H1 (cell line): ENCODE measurements around the gene SPINT2. TPM values are rescaled to one million over a fixed set of nuclear protein-coding genes. Genes with fewer than 3 reads are reported as not detected.
A peak's percentile ranks its signal among the peaks of the same experiment; 100 is the strongest.

Source experiments
- CTCF ChIA-PET: fragments of 300-600 bp; sonication (Branson Sonifier 250); formaldehyde crosslinking; loops from one replicate; lab custom pipeline; 2021; ENCODE audit not compliant: partially characterized antibody; lab: Charles Lee
- POLR2A ChIA-PET: fragments of 300-600 bp; sonication (Branson Sonifier 250); formaldehyde crosslinking; loops from one replicate; lab custom pipeline; 2021; ENCODE audit warnings: inconsistent platforms; ENCODE audit not compliant: partially characterized antibody; lab: Charles Lee
- DNase-seq, 2 experiments: peaks; one replicate each; pipeline versions ENCODE4 v3.0.0 to v3.0.0-alpha.2; 2010 to 2022; ENCODE audit warnings: low spot score in 2 of 2, low read depth in 1 of 2, mixed read lengths in 1 of 2
- FAIRE-seq: peaks from 2 replicates; lab custom pipeline; 2011; peaks lifted over from hg19 to GRCh38; lab: Jason Lieb, UNC
- H2AFZ ChIP-seq: 2 replicates; pipeline ENCODE4 v1.8.1; 2012; ENCODE audit warnings: low read length, inconsistent platforms
- H2AK5ac ChIP-seq: 2 replicates; pipeline ENCODE4 v1.6.1; 2013; ENCODE audit warnings: low read depth, low read length
- H2BK120ac ChIP-seq: replicated peaks from 2 replicates; pipeline ENCODE3; 2013; ENCODE audit warnings: low read depth, low read length, inconsistent platforms
- H2BK12ac ChIP-seq: 2 replicates; pipeline ENCODE4 v1.6.1; 2013; ENCODE audit warnings: low read depth, low read length
- H2BK15ac ChIP-seq: 2 replicates; pipeline ENCODE4 v1.6.1; 2013; ENCODE audit warnings: low read length
- H2BK20ac ChIP-seq: 2 replicates; pipeline ENCODE4 v1.6.1; 2013; ENCODE audit warnings: low read length
- H2BK5ac ChIP-seq: 2 replicates; pipeline ENCODE4 v1.6.1; 2013; ENCODE audit warnings: low read depth, low read length
- H3K14ac ChIP-seq: 2 replicates; pipeline ENCODE4 v1.6.1; 2013; ENCODE audit warnings: inconsistent platforms; ENCODE audit not compliant: insufficient read length
- H3K18ac ChIP-seq: 2 replicates; pipeline ENCODE4 v1.6.1; 2013; ENCODE audit warnings: low read length; ENCODE audit errors: extremely low read depth
- H3K23ac ChIP-seq: 2 replicates; pipeline ENCODE4 v1.6.1; 2013; ENCODE audit warnings: inconsistent platforms; ENCODE audit not compliant: insufficient read length
- H3K23me2 ChIP-seq: 2 replicates; pipeline ENCODE4 v1.6.1; 2013; ENCODE audit warnings: low read depth, low read length
- H3K27ac ChIP-seq: 2 replicates; pipeline ENCODE4 v1.6.1; 2011; ENCODE audit warnings: low read depth, low read length, inconsistent platforms
- H3K27me3 ChIP-seq, 4 experiments: replicated peaks in 1 of 4; 1 replicate in 1 of 4; 2 replicates in 3 of 4; pipeline versions ENCODE4 v1.6.1 to v1.8.1; 2011 to 2013; ENCODE audit warnings: low read length in 3 of 4, mild to moderate bottlenecking in 3 of 4, inconsistent platforms in 2 of 4, mixed read lengths in 2 of 4, moderate library complexity in 1 of 4; ENCODE audit not compliant: control insufficient read depth in 3 of 4, insufficient read depth in 3 of 4; ENCODE audit errors: extremely low read depth in 1 of 4
- H3K36me3 ChIP-seq, 4 experiments: 2 replicates each; pipeline versions ENCODE4 v1.6.1 to v1.8.1; 2011 to 2013; ENCODE audit warnings: mild to moderate bottlenecking in 4 of 4, low read length in 3 of 4, moderate library complexity in 2 of 4, control low read depth in 1 of 4, inconsistent platforms in 1 of 4; ENCODE audit not compliant: insufficient read depth in 4 of 4, control insufficient read depth in 2 of 4
- H3K4ac ChIP-seq: replicated peaks from 2 replicates; pipeline ENCODE3; 2013; ENCODE audit warnings: low read length, low read depth, mixed read lengths, inconsistent platforms; ENCODE audit not compliant: insufficient read length
- H3K4me1 ChIP-seq, 4 experiments: replicated peaks in 1 of 4; 1 replicate in 1 of 4; 2 replicates in 3 of 4; pipeline versions ENCODE4 v1.6.1 to v1.8.1; 2011 to 2013; ENCODE audit warnings: low read length in 3 of 4, inconsistent platforms in 2 of 4, mixed read lengths in 1 of 4; ENCODE audit not compliant: insufficient read depth in 4 of 4, control insufficient read depth in 3 of 4
- H3K4me2 ChIP-seq, 2 experiments: 2 replicates each; pipeline versions ENCODE4 v1.6.1 to v1.8.1; 2011 to 2013; ENCODE audit warnings: low read depth in 2 of 2, low read length in 2 of 2, control low read depth in 1 of 2, inconsistent platforms in 1 of 2, mild to moderate bottlenecking in 1 of 2; ENCODE audit not compliant: insufficient read depth in 1 of 2
- H3K4me3 ChIP-seq, 4 experiments: fragments of 200-600, 300-600 bp in 1 of 4; sonication (generic), shearing (Covaris generic), sonication (Bioruptor Twin) in 1 of 4; 2 replicates each; pipeline versions ENCODE4 v1.5.1 to v1.8.1; 2011 to 2016; ENCODE audit warnings: low read length in 4 of 4, low read depth in 3 of 4, control low read depth in 2 of 4, inconsistent platforms in 2 of 4, mild to moderate bottlenecking in 2 of 4, mixed read lengths in 1 of 4, moderate library complexity in 1 of 4; ENCODE audit not compliant: insufficient read depth in 2 of 4; ENCODE audit errors: extremely low read depth in 1 of 4
- H3K56ac ChIP-seq: replicated peaks from 2 replicates; pipeline ENCODE3; 2013; ENCODE audit warnings: low read depth, mild to moderate bottlenecking, mixed read lengths, low read length, inconsistent platforms; ENCODE audit not compliant: insufficient read length
- H3K79me1 ChIP-seq: 2 replicates; pipeline ENCODE4 v1.6.1; 2013; ENCODE audit warnings: low read depth, low read length, control low read depth
- H3K79me2 ChIP-seq, 2 experiments: 2 replicates each; pipeline versions ENCODE4 v1.6.1 to v1.8.1; 2012 to 2013; ENCODE audit warnings: low read length in 2 of 2, mild to moderate bottlenecking in 2 of 2, inconsistent platforms in 1 of 2; ENCODE audit not compliant: insufficient read depth in 2 of 2, control insufficient read depth in 1 of 2
- H3K9ac ChIP-seq, 4 experiments: replicated peaks in 1 of 4; 1 replicate in 1 of 4; 2 replicates in 3 of 4; pipeline versions ENCODE4 v1.6.1 to v1.8.1; 2011 to 2013; ENCODE audit warnings: low read depth in 3 of 4, low read length in 3 of 4, control low read depth in 2 of 4, mild to moderate bottlenecking in 2 of 4, moderate library complexity in 2 of 4, inconsistent platforms in 1 of 4; ENCODE audit errors: extremely low read depth in 1 of 4
- H3K9me3 ChIP-seq, 2 experiments: 2 replicates each; pipeline versions ENCODE4 v1.6.1 to v1.8.1; 2012 to 2013; ENCODE audit warnings: mild to moderate bottlenecking in 2 of 2, moderate library complexity in 2 of 2, control low read depth in 1 of 2, inconsistent platforms in 1 of 2, low read depth in 1 of 2, low read length in 1 of 2, mixed read lengths in 1 of 2; ENCODE audit not compliant: insufficient read depth in 2 of 2
- H4K20me1 ChIP-seq, 2 experiments: replicated peaks in 1 of 2; 2 replicates each; pipeline versions ENCODE3 to v1.8.1; 2011 to 2013; ENCODE audit warnings: inconsistent platforms in 2 of 2, low read length in 2 of 2, mild to moderate bottlenecking in 1 of 2; ENCODE audit not compliant: insufficient read depth in 2 of 2, control insufficient read depth in 1 of 2
- H4K5ac ChIP-seq: 2 replicates; pipeline ENCODE4 v1.6.1; 2013; ENCODE audit warnings: low read length, low read depth, mixed read lengths, inconsistent platforms; ENCODE audit not compliant: insufficient read length
- H4K8ac ChIP-seq: 2 replicates; pipeline ENCODE4 v1.8.0; 2013; ENCODE audit warnings: mild to moderate bottlenecking, moderate library complexity, low read length, inconsistent platforms; ENCODE audit not compliant: insufficient read depth; ENCODE audit errors: extremely low read depth
- H4K91ac ChIP-seq: replicated peaks from 2 replicates; pipeline ENCODE3; 2013; ENCODE audit warnings: low read length, mixed read lengths, inconsistent platforms; ENCODE audit not compliant: insufficient read length
- CREB1 ChIP-seq: IDR thresholded peaks from 2 replicates; pipeline ENCODE4 v1.6.1; 2012; ENCODE audit warnings: inconsistent platforms
- HDAC2 ChIP-seq, 2 experiments: fragments of 300-600 bp in 1 of 2; sonication (generic) in 1 of 2; IDR thresholded peaks; 2 replicates each; pipeline ENCODE4 v1.6.1; 2011 to 2012; ENCODE audit warnings: low read depth in 2 of 2, low read length in 2 of 2, mild to moderate bottlenecking in 2 of 2, moderate library complexity in 2 of 2, borderline replicate concordance in 1 of 2, inconsistent platforms in 1 of 2
- KDM5A ChIP-seq: fragments of 200-600 bp; IDR thresholded peaks from 2 replicates; pipeline ENCODE4 v1.7.1; 2012; ENCODE audit warnings: mild to moderate bottlenecking, low read length, inconsistent platforms, mixed read lengths
- POLR2A ChIP-seq, 2 experiments: IDR thresholded peaks; 1 replicate in 1 of 2; 2 replicates in 1 of 2; pipeline ENCODE4 v1.6.1; 2011; ENCODE audit warnings: low read depth in 2 of 2, low read length in 2 of 2, mild to moderate bottlenecking in 2 of 2; ENCODE audit errors: control extremely low read depth in 1 of 2
- TAF7 ChIP-seq: optimal IDR thresholded peaks from 2 replicates; pipeline ENCODE3; 2011; ENCODE audit warnings: low read depth, mild to moderate bottlenecking, inconsistent platforms, low read length, moderate library complexity, borderline replicate concordance
- ZNF274 ChIP-seq: IDR thresholded peaks from 2 replicates; pipeline ENCODE4 v1.7.0; 2012; ENCODE audit warnings: low read length, borderline replicate concordance; ENCODE audit errors: extremely low read depth
- WGBS, 2 experiments: shearing (Covaris generic) in 1 of 2; methylation state at CpG; one replicate each; pipeline versions ENCODE4 v1.1.6 to v1.1.7; 2013 to 2015; ENCODE audit warnings: low lambda C conversion rate in 2 of 2, mixed read lengths in 2 of 2, inconsistent platforms in 1 of 2, low coverage in 1 of 2, missing lambda C conversion rate in 1 of 2; ENCODE audit not compliant: insufficient replicate concordance in 2 of 2, insufficient coverage in 1 of 2, insufficient read length in 1 of 2; ENCODE audit errors: extremely low coverage in 1 of 2, missing lambda C conversion rate in 1 of 2; 5-methylcytosine and 5-hydroxymethylcytosine counted together
- polyA plus RNA-seq, 7 experiments: library from polyadenylated mRNA; depleted of rRNA in 3 of 7; stranded (reverse) in 5 of 7; unstranded in 2 of 7; fragments of >200 nt in 5 of 7; fragments of 200-250 nt in 2 of 7; gene quantifications; 1 replicate in 5 of 7; 2 replicates in 1 of 7; 4 replicates in 1 of 7; pipeline versions ENCODE4 v1.2.1 to v1.2.3, GENCODE V29; 2011 to 2013; ENCODE audit warnings: missing spikeins in 2 of 7, mixed read lengths in 2 of 7
- total RNA-seq: library from RNA; stranded (reverse); fragmentation: NEBNext Ultra II Directional; extraction: Animal tissue kit (Norgen Biotek cat#: 25700); gene quantifications from 2 replicates; pipeline ENCODE4 v1.2.1, GENCODE V29; 2021

SPINT2 gene
- total and polyA plus RNA-seq, 2 of the 8 experiments (the other 6 are each of a cell fraction or from before 2014, with no cell fraction given): 294 to 296 TPM

GRCh38 chr19:38243279-38243673, 21.1 kb upstream of the SPINT2 start:
- no peak overlapping the region for H2AK5ac ChIP-seq
- H3K79me2 ChIP-seq: no peaks in the 10 kb centered on the region
- no peak overlapping the region for H2BK120ac ChIP-seq
- H3K4ac ChIP-seq: no peak overlapping the region
- no peak overlapping the region for H3K23ac ChIP-seq
- H3K4me1 ChIP-seq: peaks cover 0 to 5% (median 4%) of the 10 kb centered on the region in 4 experiments; a peak in 2 of 7 replicates
- 0 out of 2 replicates have a peak overlapping the region, but pooled peaks have one; percentile 86 for H2AFZ ChIP-seq
- H2BK5ac ChIP-seq: no peak overlapping the region
- ChIA-PET POLR2A (interaction anchor here (0.6 to 2.1 kb wide), 4 partner anchors 9 to 141 kb away, joined by 3 to 12 read pairs (median 6); partner anchors contain the start of genes CATSPERG and SPINT2), CTCF (interaction anchor here (0.6 to 9.5 kb wide), 26 partner anchors 8 to 1110 kb away, joined by 3 to 124 read pairs (median 6); partner anchors contain the start of genes C19orf33, CATSPERG, KCNK6 and PPP1R14A)
- H3K4me2 ChIP-seq: 0 out of 4 replicates have a peak overlapping the region, but pooled peaks of 1 of the 2 experiments have one; percentile 16
- no peak for FAIRE-seq
- no peak overlapping the region for H3K14ac ChIP-seq
- no peak overlapping the region for H3K4me3 ChIP-seq
- H4K5ac ChIP-seq: no peak overlapping the region
- H3K18ac ChIP-seq: no peak overlapping the region
- no peaks in the 10 kb centered on the region for H3K9me3 ChIP-seq
- no peaks in the 10 kb centered on the region for H3K36me3 ChIP-seq
- H3K79me1 ChIP-seq: no peaks in the 10 kb centered on the region
- WGBS, 2 experiments: 80% methylated on average over 14 of the region's 15 CpGs; no CpG with 5 or more reads in 1 of the 2 experiments
- DNase-seq: no peak
- H2BK20ac ChIP-seq: no peak overlapping the region
- H3K56ac ChIP-seq: no peak overlapping the region
- H2BK12ac ChIP-seq: no peak overlapping the region
- no peak overlapping the region for H2BK15ac ChIP-seq
- H3K27me3 ChIP-seq: no peaks in the 10 kb centered on the region; a peak in 2 of 7 replicates
- no peak overlapping the region; the same call in 1 of the 2 replicates for H4K8ac ChIP-seq
- no peaks in the 10 kb centered on the region for H4K20me1 ChIP-seq
- no peak overlapping the region for H3K27ac ChIP-seq
- H4K91ac ChIP-seq: no peak overlapping the region
- H3K23me2 ChIP-seq: no peaks in the 10 kb centered on the region
- no peak overlapping the region for H3K9ac ChIP-seq
- TF ChIP-seq CREB1 (no peak), KDM5A (no peak), HDAC2 (IDR thresholded peaks at IDR 0.05; ENCODE audit: borderline replicate concordance in 1 of 2, low read depth in 2 of 2, low read length in 2 of 2) (no peak), TAF7 (no peak), POLR2A (IDR thresholded peaks at IDR 0.05; ENCODE audit: control extremely low read depth in 1 of 2, low read depth in 2 of 2, low read length in 2 of 2) (no peak), ZNF274 (no peak)
